Measurements from ENCODE around the gene SKIC8.

The SKIC8 gene

DNA sequence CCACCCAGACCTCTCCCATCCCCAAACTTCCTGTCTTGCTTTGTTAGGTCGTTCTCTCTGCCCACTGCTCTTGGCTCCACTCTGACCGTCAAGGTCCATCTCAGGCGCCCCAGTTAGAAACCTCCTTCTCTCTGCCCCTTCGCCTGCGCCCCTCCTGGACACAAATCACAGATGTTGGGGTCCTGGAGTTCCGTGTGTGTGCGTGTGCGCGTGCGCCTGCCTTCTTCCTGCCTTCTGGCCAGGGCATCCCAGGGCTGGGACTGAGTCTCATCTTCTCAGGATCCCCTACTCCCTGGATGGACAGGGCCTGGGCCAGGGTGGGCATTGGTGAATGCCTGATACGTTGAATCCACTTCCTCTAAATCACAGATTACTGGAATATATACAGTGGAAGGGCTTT lies 65.9 kb downstream of the SKIC8 start:
- DNase-seq (ENCODE audit: extremely low spot score), result no peak
- ChIA-PET CTCF (interaction anchor here (0.7 to 9.2 kb wide), 3 partner anchors 7 to 125 kb away, joined by 3 to 56 read pairs (median 4); no protein-coding TSS in a partner anchor), POLR2A (no interaction called here)
- TF ChIP-seq, protein P1, sequence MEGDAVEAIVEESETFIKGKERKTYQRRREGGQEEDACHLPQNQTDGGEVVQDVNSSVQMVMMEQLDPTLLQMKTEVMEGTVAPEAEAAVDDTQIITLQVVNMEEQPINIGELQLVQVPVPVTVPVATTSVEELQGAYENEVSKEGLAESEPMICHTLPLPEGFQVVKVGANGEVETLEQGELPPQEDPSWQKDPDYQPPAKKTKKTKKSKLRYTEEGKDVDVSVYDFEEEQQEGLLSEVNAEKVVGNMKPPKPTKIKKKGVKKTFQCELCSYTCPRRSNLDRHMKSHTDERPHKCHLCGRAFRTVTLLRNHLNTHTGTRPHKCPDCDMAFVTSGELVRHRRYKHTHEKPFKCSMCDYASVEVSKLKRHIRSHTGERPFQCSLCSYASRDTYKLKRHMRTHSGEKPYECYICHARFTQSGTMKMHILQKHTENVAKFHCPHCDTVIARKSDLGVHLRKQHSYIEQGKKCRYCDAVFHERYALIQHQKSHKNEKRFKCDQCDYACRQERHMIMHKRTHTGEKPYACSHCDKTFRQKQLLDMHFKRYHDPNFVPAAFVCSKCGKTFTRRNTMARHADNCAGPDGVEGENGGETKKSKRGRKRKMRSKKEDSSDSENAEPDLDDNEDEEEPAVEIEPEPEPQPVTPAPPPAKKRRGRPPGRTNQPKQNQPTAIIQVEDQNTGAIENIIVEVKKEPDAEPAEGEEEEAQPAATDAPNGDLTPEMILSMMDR (IDR thresholded peaks at IDR 0.05; ENCODE audit: control extremely low read depth, extremely low read depth, low read depth, missing control alignments), result no peak
